Upper lobe of right lung (tissue), 1 donor: Measurements from ENCODE around the gene VPS13D. TPM values are rescaled to one million over a fixed set of nuclear protein-coding genes. Genes with fewer than 3 reads are reported as not detected.

Experiments used
- ATAC-seq: fragments of 200-7000 bp; cut with Tn5 transposase; one replicate; pipeline ENCODE4 v1.9.1; 2020; ENCODE audit warnings: mild to moderate bottlenecking, moderate library complexity
- DNase-seq: peaks from one replicate; pipeline ENCODE4 v3.0.0-alpha.2; 2020
- H3K27ac ChIP-seq: fragments of 200-600 bp; one replicate; pipeline ENCODE4 v1.8.0; 2022
- H3K27me3 ChIP-seq: fragments of 200-600 bp; one replicate; pipeline ENCODE4 v1.8.0; 2022; ENCODE audit warnings: mild to moderate bottlenecking
- H3K36me3 ChIP-seq: fragments of 200-600 bp; one replicate; pipeline ENCODE4 v1.8.0; 2022
- H3K4me1 ChIP-seq: fragments of 200-600 bp; one replicate; pipeline ENCODE4 v1.8.0; 2022
- H3K4me3 ChIP-seq: fragments of 200-600 bp; one replicate; pipeline ENCODE4 v1.8.0; 2022; ENCODE audit warnings: mild to moderate bottlenecking
- H3K9me3 ChIP-seq: fragments of 200-600 bp; one replicate; pipeline ENCODE4 v1.8.0; 2022
- CTCF ChIP-seq: fragments of 200-600 bp; IDR thresholded peaks from one replicate; pipeline ENCODE4 v1.8.0; 2022; ENCODE audit warnings: antibody characterized with exemption
- intact Hi-C: fragments of 100-400 bp; cut with DNase I; formaldehyde crosslinking; loops from one replicate; pipeline ENCODE4 v1.11.0; 2022
- total RNA-seq: library from RNA; stranded (reverse); fragmentation: NEBNext Ultra II Directional; extraction: Animal tissue kit (Norgen Biotek cat#: 25700); gene quantifications from one replicate; pipeline ENCODE4 v1.2.1, GENCODE V29; 2021
- donor health status: DM: no; HTN: yes; CAD: no; lungs with severe emphysema.

VPS13D gene
- total RNA-seq, 1 donor from 2014 or later, result 74.7 TPM

GRCh38 chr1:12502336-12503109 is 272.7 kb downstream of the VPS13D start:
- intact Hi-C loops, result no loop called here
- H3K9me3 ChIP-seq, result no peaks in the 10 kb centered on the region
- H3K4me1 ChIP-seq, result peaks cover 7% of the 10 kb centered on the region
- no peak for DNase-seq
- peaks cover 32% of the 10 kb centered on the region for H3K36me3 ChIP-seq
- H3K27ac ChIP-seq, result no peak overlapping the region
- no peak for TF ChIP-seq CTCF
- H3K27me3 ChIP-seq, result no peaks in the 10 kb centered on the region
- ATAC-seq, result no peak
- H3K4me3 ChIP-seq, result no peak overlapping the region

- H3K4me3 ChIP-seq, result no peak overlapping the region
- ATAC-seq (peak; percentile 56), DNase-seq (no peak)
- no peak overlapping the region for H3K27ac ChIP-seq
- H3K36me3 ChIP-seq, result peaks cover 32% of the 10 kb centered on the region
- no peaks in the 10 kb centered on the region for H3K27me3 ChIP-seq
- intact Hi-C loops, result no loop called here
- peaks cover 7% of the 10 kb centered on the region for H3K4me1 ChIP-seq
- TF ChIP-seq CTCF, result no peak
- no peaks in the 10 kb centered on the region for H3K9me3 ChIP-seq
These were observed 273.9 kb downstream of the VPS13D start for GRCh38 chr1:12503709-12504108.

- peaks cover 32% of the 10 kb centered on the region for H3K36me3 ChIP-seq
- H3K27ac ChIP-seq, result no peak overlapping the region
- intact Hi-C loops, result no loop called here
- ATAC-seq (peak; percentile 6), DNase-seq (no peak)
- H3K4me3 ChIP-seq, result no peak overlapping the region
- TF ChIP-seq CTCF, result no peak
- H3K4me1 ChIP-seq, result peaks cover 7% of the 10 kb centered on the region
- H3K9me3 ChIP-seq, result no peaks in the 10 kb centered on the region
- no peaks in the 10 kb centered on the region for H3K27me3 ChIP-seq
These were observed 274.8 kb downstream of the VPS13D start for GRCh38 chr1:12504601-12505000.

GRCh38 chr1:12505231-12505630 is 275.4 kb downstream of the VPS13D start:
- no peak for TF ChIP-seq CTCF
- Histone ChIP-seq H3K4me1 (peaks cover 7% of the 10 kb centered on the region), H3K27me3 (no peaks in the 10 kb centered on the region), H3K9me3 (no peaks in the 10 kb centered on the region), H3K4me3 (no peak overlapping the region), H3K36me3 (peaks cover 29% of the 10 kb centered on the region), H3K27ac (no peak overlapping the region)
- intact Hi-C loops, result no loop called here
- ATAC-seq (no peak), DNase-seq (no peak)

GRCh38 chr1:12505639-12506280 is 275.9 kb downstream of the VPS13D start:
- DNase-seq (no peak), ATAC-seq (no peak)
- peaks cover 10% of the 10 kb centered on the region for H3K4me1 ChIP-seq
- H3K27ac ChIP-seq, result no peak overlapping the region
- intact Hi-C loops, result no loop called here
- TF ChIP-seq CTCF, result no peak
- no peaks in the 10 kb centered on the region for H3K9me3 ChIP-seq
- peaks cover 29% of the 10 kb centered on the region for H3K36me3 ChIP-seq
- H3K4me3 ChIP-seq, result no peak overlapping the region
- no peaks in the 10 kb centered on the region for H3K27me3 ChIP-seq
